H9 (cell line): ENCODE results near the gene INSR. TPM values are rescaled to one million over a fixed set of nuclear protein-coding genes. Genes with fewer than 3 reads are reported as not detected.

Experiments used
- DNase-seq: peaks from one replicate; pipeline ENCODE4 v3.0.0-alpha.2; 2017
- H2AFZ ChIP-seq: one replicate; pipeline ENCODE4 v1.6.1; 2013; ENCODE audit warnings: mild to moderate bottlenecking, low read length, control low read depth, moderate library complexity
- H2AK5ac ChIP-seq: 2 replicates; pipeline ENCODE4 v1.6.1; 2013; ENCODE audit warnings: low read length, control low read depth, mixed read lengths; ENCODE audit not compliant: insufficient read length
- H2BK120ac ChIP-seq: one replicate; pipeline ENCODE4 v1.6.1; 2013; ENCODE audit warnings: low read depth, mild to moderate bottlenecking, low read length, control low read depth, inconsistent platforms; ENCODE audit not compliant: poor library complexity, severe bottlenecking
- H2BK12ac ChIP-seq: 2 replicates; pipeline ENCODE4 v1.6.1; 2013; ENCODE audit warnings: low read length, control low read depth, mixed read lengths, low read depth; ENCODE audit not compliant: insufficient read length
- H2BK15ac ChIP-seq: 2 replicates; pipeline ENCODE4 v1.6.1; 2013; ENCODE audit warnings: low read depth, low read length, control low read depth
- H2BK20ac ChIP-seq: one replicate; pipeline ENCODE4 v1.6.1; 2013; ENCODE audit warnings: low read depth, mild to moderate bottlenecking, low read length, control low read depth, inconsistent platforms; ENCODE audit not compliant: poor library complexity, severe bottlenecking
- H2BK5ac ChIP-seq: 2 replicates; pipeline ENCODE4 v1.6.1; 2013; ENCODE audit warnings: low read length, control low read depth, mixed read lengths; ENCODE audit not compliant: insufficient read length
- H3K14ac ChIP-seq: 2 replicates; pipeline ENCODE4 v1.6.1; 2013; ENCODE audit warnings: low read length, control low read depth; ENCODE audit not compliant: insufficient read depth
- H3K18ac ChIP-seq: 2 replicates; pipeline ENCODE4 v1.6.1; 2013; ENCODE audit warnings: low read depth, mild to moderate bottlenecking, mixed read lengths, low read length, control low read depth; ENCODE audit not compliant: insufficient read length
- H3K23ac ChIP-seq: 2 replicates; pipeline ENCODE4 v1.6.1; 2013; ENCODE audit warnings: low read length, control low read depth, mixed read lengths, low read depth; ENCODE audit not compliant: insufficient read length
- H3K23me2 ChIP-seq: 2 replicates; pipeline ENCODE4 v1.6.1; 2013; ENCODE audit warnings: low read depth, mild to moderate bottlenecking, mixed read lengths, low read length, control low read depth; ENCODE audit not compliant: insufficient read length, poor library complexity, severe bottlenecking
- H3K27ac ChIP-seq: 2 replicates; pipeline ENCODE4 v1.5.1; 2013; ENCODE audit warnings: low read length, control low read depth, mixed read lengths, low read depth; ENCODE audit not compliant: insufficient read length
- H3K27me3 ChIP-seq: 2 replicates; pipeline ENCODE4 v1.6.1; 2013; ENCODE audit warnings: low read length, control low read depth, inconsistent platforms; ENCODE audit not compliant: insufficient read depth
- H3K4ac ChIP-seq: 2 replicates; pipeline ENCODE4 v1.6.1; 2013; ENCODE audit warnings: low read depth, mild to moderate bottlenecking, control low read depth, inconsistent platforms, low read length, moderate library complexity
- H3K4me1 ChIP-seq: 2 replicates; pipeline ENCODE4 v1.6.1; 2013; ENCODE audit warnings: low read length, control low read depth, inconsistent platforms; ENCODE audit not compliant: insufficient read depth
- H3K4me2 ChIP-seq: 2 replicates; pipeline ENCODE4 v1.6.1; 2013; ENCODE audit warnings: low read length, control low read depth, mixed read lengths; ENCODE audit not compliant: insufficient read length, insufficient read depth
- H3K56ac ChIP-seq: 2 replicates; pipeline ENCODE4 v1.6.1; 2013; ENCODE audit warnings: low read depth, mild to moderate bottlenecking, mixed read lengths, low read length, control low read depth; ENCODE audit not compliant: insufficient read length
- H3K79me1 ChIP-seq: 2 replicates; pipeline ENCODE4 v1.6.1; 2013; ENCODE audit warnings: low read depth, mild to moderate bottlenecking, moderate library complexity, low read length, control low read depth, inconsistent platforms; ENCODE audit not compliant: insufficient read depth, poor library complexity, severe bottlenecking
- H3K79me2 ChIP-seq: 2 replicates; pipeline ENCODE4 v1.6.1; 2013; ENCODE audit warnings: low read length, control low read depth, inconsistent platforms; ENCODE audit not compliant: insufficient read depth
- H3K9ac ChIP-seq: 2 replicates; pipeline ENCODE4 v1.6.1; 2013; ENCODE audit warnings: low read length, control low read depth, mixed read lengths; ENCODE audit not compliant: insufficient read length; ENCODE audit errors: extremely low read depth
- H3K9me3 ChIP-seq: one replicate; pipeline ENCODE4 v1.6.1; 2013; ENCODE audit warnings: low read depth, low read length, inconsistent platforms; ENCODE audit not compliant: control insufficient read depth
- H3T11ph ChIP-seq: one replicate; pipeline ENCODE4 v1.6.1; 2013; ENCODE audit warnings: mild to moderate bottlenecking, low read length, control low read depth, inconsistent platforms
- H4K20me1 ChIP-seq: one replicate; pipeline ENCODE4 v1.6.1; 2013; ENCODE audit not compliant: control insufficient read depth, insufficient read length, insufficient read depth
- H4K5ac ChIP-seq: 2 replicates; pipeline ENCODE4 v1.6.1; 2013; ENCODE audit warnings: low read depth, mild to moderate bottlenecking, mixed read lengths, low read length, control low read depth; ENCODE audit not compliant: insufficient read length
- H4K8ac ChIP-seq: replicated peaks from 2 replicates; pipeline ENCODE4 v1.6.1; 2013; ENCODE audit warnings: low read length, control low read depth, mixed read lengths, low read depth; ENCODE audit not compliant: insufficient read length
- H4K91ac ChIP-seq: 2 replicates; pipeline ENCODE4 v1.6.1; 2013; ENCODE audit warnings: low read depth, mild to moderate bottlenecking, moderate library complexity, mixed read lengths, low read length, control low read depth; ENCODE audit not compliant: insufficient read length
- H3K27ac Mint-ChIP-seq, 3 experiments: 2 replicates in 2 of 3; 3 replicates in 1 of 3; pipeline ENCODE4 v1.8.0; 2020 to 2021; ENCODE audit warnings: mixed read lengths in 3 of 3, mild to moderate bottlenecking in 1 of 3, moderate library complexity in 1 of 3
- H3K27me3 Mint-ChIP-seq: 2 replicates; pipeline ENCODE4 v1.8.0; 2021; ENCODE audit warnings: low read depth, mild to moderate bottlenecking, moderate library complexity, mixed read lengths
- H3K36me3 Mint-ChIP-seq, 3 experiments: 2 replicates in 2 of 3; 3 replicates in 1 of 3; pipeline ENCODE4 v1.8.0; 2020 to 2021; ENCODE audit warnings: low read depth in 3 of 3, mixed read lengths in 3 of 3; ENCODE audit not compliant: insufficient read depth in 1 of 3
- H3K4me1 Mint-ChIP-seq, 2 experiments: 2 replicates each; pipeline ENCODE4 v1.8.0; 2020; ENCODE audit warnings: mixed read lengths in 2 of 2
- H3K4me3 Mint-ChIP-seq, 2 experiments: 2 replicates in 1 of 2; 3 replicates in 1 of 2; pipeline ENCODE4 v1.8.0; 2020 to 2021; ENCODE audit warnings: mild to moderate bottlenecking in 2 of 2, mixed read lengths in 2 of 2, moderate library complexity in 1 of 2
- H3K9me3 Mint-ChIP-seq, 2 experiments: 2 replicates in 1 of 2; 3 replicates in 1 of 2; pipeline ENCODE4 v1.8.0; 2020; ENCODE audit warnings: mild to moderate bottlenecking in 2 of 2, mixed read lengths in 2 of 2, moderate library complexity in 1 of 2
- CTCF ChIP-seq: fragments of 200-600 bp; sonication (generic); conservative IDR thresholded peaks from 3 replicates; pipeline ENCODE4 v1.8.0; 2021; ENCODE audit warnings: antibody characterized with exemption, mild to moderate bottlenecking
- WGBS: extraction: QIAGEN DNeasy Blood & Tissue Kit; methylation state at CpG from one replicate; pipeline ENCODE4 v1.1.7; 2013; ENCODE audit warnings: missing lambda C conversion rate, low lambda C conversion rate, mixed read lengths; ENCODE audit not compliant: insufficient read length; ENCODE audit errors: extremely low coverage; 5-methylcytosine and 5-hydroxymethylcytosine counted together
- total RNA-seq: library from RNA; stranded (reverse); gene quantifications from 2 replicates; pipeline ENCODE4 v1.2.1, GENCODE V29; 2021

INSR gene
- total RNA-seq, 1 experiment from 2014 or later, result 39.8 TPM

DNA sequence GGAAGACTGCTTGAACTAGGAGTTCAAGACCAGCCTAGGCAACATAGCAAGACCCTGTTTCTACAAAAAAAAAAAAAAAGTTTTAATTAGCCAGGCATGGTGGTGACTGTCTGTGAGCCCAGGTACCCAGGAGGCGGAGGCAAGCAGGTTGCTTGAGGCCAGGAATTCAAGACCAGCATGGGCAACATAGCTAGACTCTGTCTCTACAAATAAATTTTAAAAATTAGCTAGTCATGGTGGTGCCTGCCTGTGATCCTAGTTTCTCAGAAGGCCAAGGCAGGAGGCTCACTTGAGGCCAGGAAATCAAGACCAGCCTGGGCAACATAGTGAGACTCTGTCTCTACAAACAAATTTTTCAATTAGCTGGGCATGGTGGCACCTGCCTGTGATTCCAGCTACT is 6.1 kb downstream of the INSR start:
- peak overlapping the region in 1 of 3 experiments; percentile 49; a peak in 3 of 7 replicates for H3K27ac Mint-ChIP-seq
- Histone ChIP-seq H3K56ac (no peak overlapping the region), H3K79me2 (peaks cover 2% of the 10 kb centered on the region; the same call in 1 of the 2 replicates)

More for the DNA sequence above, 6.1 kb downstream of the INSR start:
- no peak overlapping the region for H4K8ac ChIP-seq
- no peaks in the 10 kb centered on the region for H3K79me1 ChIP-seq
- no peak overlapping the region for H3K18ac ChIP-seq
- H4K91ac ChIP-seq, result no peak overlapping the region
- H3K4me3 Mint-ChIP-seq, result no peak overlapping the region
- H4K20me1 ChIP-seq, result no peaks in the 10 kb centered on the region
- H3K27me3 ChIP-seq, result no peaks in the 10 kb centered on the region
- no peak overlapping the region for H2AK5ac ChIP-seq
- no peak overlapping the region for H3K9ac ChIP-seq
- H3K14ac ChIP-seq, result no peak overlapping the region
- no peak overlapping the region for H2BK5ac ChIP-seq
- no CpG with 5 or more reads among the region's 1 CpG for WGBS
- no peaks in the 10 kb centered on the region for H3K4me1 ChIP-seq
- H3K4me2 ChIP-seq, result no peak overlapping the region
- H3K23me2 ChIP-seq, result no peaks in the 10 kb centered on the region
- H2BK15ac ChIP-seq, result no peak overlapping the region
- no peak overlapping the region for H3K23ac ChIP-seq
- H3K27me3 Mint-ChIP-seq, result peaks cover 6% of the 10 kb centered on the region; the same call in 1 of the 2 replicates
- H2AFZ ChIP-seq, result no peak overlapping the region
- no peak overlapping the region for H3K4ac ChIP-seq
- H3K36me3 Mint-ChIP-seq, result peaks cover 0 to 6% (median 1%) of the 10 kb centered on the region in 3 experiments; a peak in 3 of 7 replicates
- no peak overlapping the region for H4K5ac ChIP-seq
- no peak overlapping the region for H2BK120ac ChIP-seq
- H2BK12ac ChIP-seq, result no peak overlapping the region
- H3K4me1 Mint-ChIP-seq, result peaks cover 32 to 41% of the 10 kb centered on the region in 2 experiments
- no peak for TF ChIP-seq CTCF
- H3K9me3 ChIP-seq, result no peaks in the 10 kb centered on the region
- H3K27ac ChIP-seq, result no peak overlapping the region
- no peak overlapping the region for H3T11ph ChIP-seq
- DNase-seq, result no peak
- H3K9me3 Mint-ChIP-seq, result no peaks in the 10 kb centered on the region
- no peak overlapping the region for H2BK20ac ChIP-seq
